ACC112 (cell line): ENCODE measurements around the gene OLIG2.

Experiments
- H2AFZ ChIP-seq: fragments of 200-600 bp; sonication (generic); one replicate; pipeline ENCODE4 v1.6.0; 2017; ENCODE audit warnings: antibody characterized with exemption, low read length; ENCODE audit not compliant: unreplicated experiment
- H3K27ac ChIP-seq: fragments of 200-600 bp; sonication (generic); 2 replicates; pipeline ENCODE4 v1.5.1; 2014; ENCODE audit warnings: low read depth, mild to moderate bottlenecking, antibody characterized with exemption, low read length, moderate library complexity
- H3K27me3 ChIP-seq: fragments of 200-600 bp; sonication (generic); 2 replicates; pipeline ENCODE4 v1.6.1; 2014; ENCODE audit warnings: mild to moderate bottlenecking, antibody characterized with exemption, low read length, moderate library complexity, mixed read lengths; ENCODE audit not compliant: insufficient read depth
- H3K36me3 ChIP-seq: fragments of 200-600 bp; sonication (generic); 2 replicates; pipeline ENCODE4 v1.6.1; 2016; ENCODE audit warnings: mild to moderate bottlenecking, antibody characterized with exemption, low read length, moderate library complexity, mixed read lengths; ENCODE audit not compliant: insufficient read depth
- H3K4me1 ChIP-seq: fragments of 200-600 bp; sonication (generic); one replicate; pipeline ENCODE4 v1.6.1; 2016; ENCODE audit warnings: low read length, mixed read lengths; ENCODE audit not compliant: insufficient read depth, unreplicated experiment, control insufficient read depth
- H3K4me3 ChIP-seq: fragments of 200-600 bp; sonication (generic); 2 replicates; pipeline ENCODE4 v1.5.1; 2014; ENCODE audit warnings: mild to moderate bottlenecking, low read depth, low read length
- H3K79me2 ChIP-seq: fragments of 200-600 bp; sonication (generic); one replicate; pipeline ENCODE4 v1.6.0; 2016; ENCODE audit warnings: low read length; ENCODE audit not compliant: control insufficient read depth, unreplicated experiment, insufficient read depth

OLIG2 gene

DNA sequence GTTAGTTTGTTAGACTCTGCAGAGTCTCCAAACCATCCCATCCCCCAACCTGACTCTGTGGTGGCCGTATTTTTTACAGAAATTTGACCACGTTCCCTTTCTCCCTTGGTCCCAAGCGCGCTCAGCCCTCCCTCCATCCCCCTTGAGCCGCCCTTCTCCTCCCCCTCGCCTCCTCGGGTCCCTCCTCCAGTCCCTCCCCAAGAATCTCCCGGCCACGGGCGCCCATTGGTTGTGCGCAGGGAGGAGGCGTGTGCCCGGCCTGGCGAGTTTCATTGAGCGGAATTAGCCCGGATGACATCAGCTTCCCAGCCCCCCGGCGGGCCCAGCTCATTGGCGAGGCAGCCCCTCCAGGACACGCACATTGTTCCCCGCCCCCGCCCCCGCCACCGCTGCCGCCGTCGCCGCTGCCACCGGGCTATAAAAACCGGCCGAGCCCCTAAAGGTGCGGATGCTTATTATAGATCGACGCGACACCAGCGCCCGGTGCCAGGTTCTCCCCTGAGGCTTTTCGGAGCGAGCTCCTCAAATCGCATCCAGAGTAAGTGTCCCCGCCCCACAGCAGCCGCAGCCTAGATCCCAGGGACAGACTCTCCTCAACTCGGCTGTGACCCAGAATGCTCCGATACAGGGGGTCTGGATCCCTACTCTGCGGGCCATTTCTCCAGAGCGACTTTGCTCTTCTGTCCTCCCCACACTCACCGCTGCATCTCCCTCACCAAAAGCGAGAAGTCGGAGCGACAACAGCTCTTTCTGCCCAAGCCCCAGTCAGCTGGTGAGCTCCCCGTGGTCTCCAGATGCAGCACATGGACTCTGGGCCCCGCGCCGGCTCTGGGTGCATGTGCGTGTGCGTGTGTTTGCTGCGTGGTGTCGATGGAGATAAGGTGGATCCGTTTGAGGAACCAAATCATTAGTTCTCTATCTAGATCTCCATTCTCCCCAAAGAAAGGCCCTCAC lies at the start of gene OLIG2:
Gene OLIG2, plus strand, starts transcription at position 447 of the 954 bp plus-strand sequence. CDS start 928 bp downstream, outside the sequence.
- Histone ChIP-seq H3K4me3 (no peak within 1 kb of the TSS), H3K79me2 (no peaks in the 10 kb centered on the region), H3K27ac (no peak within 1 kb of the TSS), H2AFZ (no peak within 1 kb of the TSS), H3K36me3 (no peaks in the 10 kb centered on the region), H3K27me3 (peaks cover 100% of the 10 kb centered on the region), H3K4me1 (no peaks in the 10 kb centered on the region)

DNA sequence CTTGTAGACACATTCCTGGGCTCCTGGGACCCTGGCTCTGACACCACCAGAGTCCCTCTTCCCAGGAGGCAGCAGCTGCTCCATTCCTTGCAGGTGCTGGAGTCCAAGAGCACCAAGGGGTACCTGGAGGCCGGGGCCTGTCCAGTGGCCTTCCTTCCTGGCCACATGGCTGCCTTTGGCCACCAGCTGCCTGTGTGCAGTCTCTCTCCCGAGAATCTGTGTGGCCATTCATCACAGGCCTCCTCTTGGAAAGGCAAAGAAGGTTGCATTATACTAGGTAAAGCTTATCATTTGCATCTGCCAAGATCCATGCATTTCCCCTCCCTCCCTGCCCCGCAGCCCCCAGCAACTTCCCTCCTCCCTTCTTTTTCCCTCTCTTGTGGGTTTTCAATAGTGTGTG lies 48.9 kb upstream of the OLIG2 start:
- Histone ChIP-seq H2AFZ (no peak overlapping the region), H3K27me3 (peaks cover 98% of the 10 kb centered on the region), H3K4me1 (no peaks in the 10 kb centered on the region), H3K4me3 (no peak overlapping the region), H3K36me3 (no peaks in the 10 kb centered on the region), H3K27ac (no peak overlapping the region), H3K79me2 (no peaks in the 10 kb centered on the region)

DNA sequence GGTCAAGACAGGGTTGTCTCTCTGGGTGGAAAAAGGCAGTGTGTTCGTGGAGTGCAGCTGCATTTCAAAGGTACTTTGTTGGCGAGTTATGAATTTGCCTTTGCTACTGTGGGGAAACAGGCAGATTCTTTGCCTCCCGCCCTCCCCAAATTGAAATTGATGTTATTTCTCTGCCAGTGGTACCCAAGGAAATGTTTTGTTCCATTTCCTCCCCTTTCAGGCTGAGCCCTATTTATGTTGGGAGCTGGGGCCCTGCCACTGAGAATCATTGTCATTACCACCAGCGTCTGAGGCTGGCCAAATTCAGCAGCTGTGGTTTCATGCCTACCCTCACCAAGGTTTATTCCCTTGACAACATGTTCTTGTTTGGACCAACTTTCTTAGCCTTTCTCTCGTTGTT lies 48.5 kb upstream of the OLIG2 start:
- H3K27ac ChIP-seq, result no peak overlapping the region
- no peaks in the 10 kb centered on the region for H3K79me2 ChIP-seq
- H3K36me3 ChIP-seq, result no peaks in the 10 kb centered on the region
- no peak overlapping the region for H3K4me3 ChIP-seq
- peaks cover 97% of the 10 kb centered on the region for H3K27me3 ChIP-seq
- H2AFZ ChIP-seq, result no peak overlapping the region
- no peaks in the 10 kb centered on the region for H3K4me1 ChIP-seq

DNA sequence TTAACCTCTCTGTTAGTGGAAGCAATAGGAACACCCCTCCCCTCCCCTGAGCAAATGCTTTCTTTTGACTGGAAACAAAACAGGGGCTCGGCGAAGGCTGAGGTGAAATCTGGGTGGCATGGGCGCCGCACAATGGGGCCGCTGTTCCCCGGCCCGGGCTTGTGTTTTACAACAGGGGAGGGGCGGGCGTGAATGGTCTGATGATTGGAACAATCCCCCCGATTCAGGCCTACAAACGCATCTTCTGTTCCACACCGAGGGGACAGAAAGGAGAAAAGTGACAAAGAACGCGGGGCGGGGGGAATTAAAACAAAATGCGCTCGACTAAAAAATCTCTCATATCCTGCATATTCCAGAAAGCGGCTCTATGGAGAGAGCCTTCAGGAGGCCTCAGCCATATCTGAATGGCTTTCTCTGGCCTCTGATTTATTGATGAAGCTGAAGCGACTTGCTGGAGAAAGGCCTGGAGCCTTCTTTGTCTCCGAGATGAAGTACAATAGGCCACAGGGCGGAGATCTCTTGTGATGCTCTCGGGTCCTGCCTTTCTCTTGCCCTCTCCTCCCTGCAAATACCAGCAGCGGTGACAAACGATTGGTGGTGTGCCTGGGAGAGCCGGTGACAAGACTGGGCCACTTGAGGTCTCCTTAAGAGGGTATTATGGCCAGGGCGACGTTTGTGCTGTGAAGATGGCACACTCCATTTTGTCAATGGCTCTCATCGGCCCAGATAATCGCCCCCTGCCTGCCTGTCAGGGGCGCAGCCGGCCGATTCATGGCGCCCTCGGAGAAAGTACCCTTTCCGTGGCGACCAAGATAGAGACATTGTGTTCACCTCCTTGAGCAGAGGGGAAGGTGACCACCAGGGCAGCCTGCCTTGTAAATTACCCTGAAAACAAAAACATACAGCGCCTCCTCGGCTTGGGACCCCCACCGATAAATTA lies 47.1 kb upstream of the OLIG2 start:
- Histone ChIP-seq H3K4me1 (no peaks in the 10 kb centered on the region), H3K36me3 (no peaks in the 10 kb centered on the region), H3K4me3 (no peak overlapping the region), H3K27ac (no peak overlapping the region), H3K27me3 (peaks cover 88% of the 10 kb centered on the region), H3K79me2 (no peaks in the 10 kb centered on the region), H2AFZ (no peak overlapping the region)

DNA sequence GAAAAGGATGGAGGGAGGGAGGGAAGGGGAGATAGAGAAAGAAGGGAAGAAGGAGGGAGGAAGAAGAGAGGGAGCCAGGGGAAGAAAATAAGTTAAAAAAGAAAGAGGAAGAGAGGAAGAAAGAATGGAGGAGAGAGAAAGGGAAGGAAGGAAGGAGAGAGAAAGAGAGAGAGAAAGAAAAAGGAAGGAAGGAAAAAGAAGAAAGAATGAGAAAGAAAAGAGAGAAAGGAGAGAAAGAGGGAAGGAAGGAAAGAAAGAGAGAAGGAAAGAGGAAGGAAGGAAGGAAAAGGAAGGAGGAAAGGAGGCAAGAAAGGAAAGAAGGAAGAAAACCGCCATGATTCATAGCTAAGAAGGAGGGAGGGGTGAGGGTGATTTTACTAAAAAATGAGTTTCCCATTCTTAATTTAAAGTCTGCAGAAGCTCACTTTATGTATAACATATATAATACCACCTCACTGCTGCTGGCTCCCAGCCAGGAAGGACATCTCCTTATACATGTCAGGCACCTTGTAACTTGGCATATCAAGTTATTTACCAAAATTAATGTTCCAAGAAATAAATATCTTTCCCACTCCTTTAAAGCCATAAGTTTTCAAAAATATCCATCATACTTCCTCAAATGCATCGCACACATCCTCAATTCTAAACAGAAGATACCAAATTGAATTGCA lies 46.0 kb upstream of the OLIG2 start:
- no peak overlapping the region for H2AFZ ChIP-seq
- H3K36me3 ChIP-seq, result no peaks in the 10 kb centered on the region
- no peaks in the 10 kb centered on the region for H3K4me1 ChIP-seq
- H3K4me3 ChIP-seq, result no peak overlapping the region
- peaks cover 85% of the 10 kb centered on the region for H3K27me3 ChIP-seq
- H3K27ac ChIP-seq, result no peak overlapping the region
- H3K79me2 ChIP-seq, result no peaks in the 10 kb centered on the region

DNA sequence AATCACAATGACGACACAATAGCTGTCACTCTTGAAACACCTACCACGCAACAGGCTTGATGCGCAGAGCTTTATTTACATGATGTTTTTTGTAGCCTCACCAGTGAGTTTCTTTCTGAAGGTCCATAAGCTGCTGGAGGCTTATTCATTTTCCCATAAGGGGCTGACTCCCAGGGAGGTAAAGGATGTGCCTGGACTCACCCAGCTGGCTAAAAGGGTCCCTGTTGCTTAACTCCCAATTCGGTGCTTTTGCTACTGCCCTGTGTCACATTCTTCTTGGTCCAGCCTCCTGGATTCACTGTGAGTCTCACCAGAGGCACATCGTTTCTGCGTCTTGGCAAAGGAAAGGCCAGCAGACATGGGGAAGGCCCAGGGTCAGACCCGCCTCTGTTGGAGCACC lies 44.6 kb upstream of the OLIG2 start:
- H3K4me1 ChIP-seq, result no peaks in the 10 kb centered on the region
- no peaks in the 10 kb centered on the region for H3K36me3 ChIP-seq
- no peak overlapping the region for H3K27ac ChIP-seq
- peaks cover 87% of the 10 kb centered on the region for H3K27me3 ChIP-seq
- H2AFZ ChIP-seq, result no peak overlapping the region
- H3K79me2 ChIP-seq, result no peaks in the 10 kb centered on the region
- H3K4me3 ChIP-seq, result no peak overlapping the region

DNA sequence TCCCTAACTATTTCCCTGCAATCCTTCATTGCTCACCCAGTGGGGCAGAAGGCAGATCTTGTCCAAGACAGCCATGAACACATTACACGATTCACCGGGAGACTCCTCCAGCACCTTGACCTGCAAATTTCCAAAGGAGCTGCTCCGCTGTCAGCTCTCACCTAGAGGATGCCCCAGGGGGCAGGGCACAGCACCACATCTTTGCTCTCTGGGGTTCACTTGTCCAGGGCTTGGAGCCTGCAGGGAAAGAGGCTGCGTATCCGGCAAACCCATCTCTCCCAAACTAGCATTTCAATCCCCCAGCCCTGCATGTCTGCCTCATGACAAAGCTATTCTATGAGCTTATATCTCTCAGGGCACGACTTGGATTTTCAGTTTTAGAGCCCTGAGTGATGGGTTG lies 35.1 kb upstream of the OLIG2 start:
- Histone ChIP-seq H3K4me1 (no peaks in the 10 kb centered on the region), H2AFZ (no peak overlapping the region), H3K27ac (no peak overlapping the region), H3K4me3 (no peak overlapping the region), H3K36me3 (no peaks in the 10 kb centered on the region), H3K27me3 (peaks cover 94% of the 10 kb centered on the region), H3K79me2 (no peaks in the 10 kb centered on the region)

DNA sequence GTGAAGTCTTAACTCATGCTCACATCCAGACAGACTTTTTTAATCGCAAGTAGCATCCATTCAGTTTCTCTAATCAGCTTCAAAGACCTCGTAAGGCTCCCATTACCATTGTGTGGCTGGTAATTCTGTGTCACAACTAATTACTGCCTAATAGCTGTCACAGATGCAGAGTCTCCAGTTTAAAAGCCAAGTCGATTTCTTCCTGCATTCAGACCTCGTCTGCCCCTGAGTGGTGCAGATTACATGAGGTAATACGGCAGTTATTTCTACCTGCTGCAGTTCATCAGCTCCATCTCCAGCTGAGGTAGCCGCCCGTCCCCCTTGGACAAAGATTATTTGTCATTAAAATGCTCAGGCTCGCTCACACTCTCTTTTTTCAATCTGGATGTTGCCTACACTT lies 34.4 kb upstream of the OLIG2 start:
- Histone ChIP-seq H3K27ac (no peak overlapping the region), H3K79me2 (no peaks in the 10 kb centered on the region), H3K4me3 (no peak overlapping the region), H3K27me3 (peaks cover 89% of the 10 kb centered on the region), H3K36me3 (no peaks in the 10 kb centered on the region), H2AFZ (no peak overlapping the region), H3K4me1 (no peaks in the 10 kb centered on the region)

DNA sequence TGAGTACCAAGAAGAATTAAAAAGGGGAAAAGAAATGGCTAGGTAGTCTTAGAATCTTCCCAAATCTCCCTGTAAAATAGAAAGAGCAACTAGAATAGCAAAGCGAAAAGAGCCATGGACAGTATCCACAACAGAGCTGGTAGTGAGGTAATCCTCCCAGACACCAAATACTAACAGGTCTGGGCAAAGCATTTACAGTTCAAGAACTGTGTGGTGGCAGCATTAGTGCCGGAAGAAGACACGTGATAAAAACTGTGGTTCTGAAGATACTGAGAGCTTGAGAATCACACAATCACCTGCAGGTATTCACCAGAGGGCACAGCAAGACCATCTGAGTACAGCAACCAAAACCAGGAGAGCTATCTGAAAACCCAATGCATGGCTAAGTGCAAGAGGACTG lies 31.8 kb upstream of the OLIG2 start:
- Histone ChIP-seq H3K27ac (no peak overlapping the region), H2AFZ (no peak overlapping the region), H3K4me3 (no peak overlapping the region), H3K79me2 (no peaks in the 10 kb centered on the region), H3K27me3 (peaks cover 83% of the 10 kb centered on the region), H3K4me1 (no peaks in the 10 kb centered on the region), H3K36me3 (no peaks in the 10 kb centered on the region)

DNA sequence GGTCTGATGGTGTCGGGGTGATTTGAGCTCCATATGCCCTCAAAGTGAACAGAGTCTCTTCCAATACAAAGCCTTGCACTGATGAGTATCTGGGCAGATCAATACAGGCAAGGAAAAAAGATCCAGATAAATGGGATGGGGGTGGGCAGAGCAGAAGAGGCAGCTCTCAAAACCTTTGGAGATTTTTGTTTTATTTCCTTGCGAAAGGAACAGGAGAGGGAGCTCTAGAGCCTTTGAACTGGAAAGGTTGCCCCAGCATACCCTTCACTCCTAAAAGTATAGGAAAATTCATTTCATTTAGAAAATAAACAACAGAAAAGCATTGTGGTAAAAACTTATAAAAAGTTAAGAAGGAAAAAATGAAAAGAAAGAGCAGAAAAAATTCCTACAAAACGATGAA lies 31.4 kb upstream of the OLIG2 start:
- H3K4me1 ChIP-seq, result no peaks in the 10 kb centered on the region
- H3K36me3 ChIP-seq, result no peaks in the 10 kb centered on the region
- no peaks in the 10 kb centered on the region for H3K79me2 ChIP-seq
- H3K4me3 ChIP-seq, result no peak overlapping the region
- H2AFZ ChIP-seq, result no peak overlapping the region
- H3K27ac ChIP-seq, result no peak overlapping the region
- peaks cover 84% of the 10 kb centered on the region for H3K27me3 ChIP-seq
